Testis (tissue), 2 donors: ENCODE data around the gene PRIM1.

Source experiments
- CTCF ChIP-seq, 3 experiments: fragments of 450-650 bp in 2 of 3; fragments of 200-600 bp in 1 of 3; sonication (generic) in 1 of 3; IDR thresholded peaks; one replicate each; pipeline ENCODE4 v1.5.1; 2016 to 2019; ENCODE audit warnings: antibody characterized with exemption in 3 of 3, mild to moderate bottlenecking in 2 of 3, moderate library complexity in 1 of 3
- POLR2A ChIP-seq: fragments of 450-650 bp; IDR thresholded peaks from one replicate; pipeline ENCODE4 v1.6.1; 2017; ENCODE audit warnings: antibody characterized with exemption, mild to moderate bottlenecking, moderate library complexity

GRCh38 chr12:56768424-56768823, 16.3 kb upstream of the PRIM1 start:
- no peak for TF ChIP-seq POLR2A
- TF ChIP-seq CTCF (IDR thresholded peaks at IDR 0.05): no peak
